Measurements from ENCODE around the gene ATRNL1. TPM values are rescaled to one million over a fixed set of nuclear protein-coding genes. Genes with fewer than 3 reads are reported as not detected.

The ATRNL1 gene
- total and polyA plus RNA-seq, 4 donors, result 0.40 to 26.9 (median 5.3) TPM

- no peak for TF ChIP-seq JUND (IDR thresholded peaks at IDR 0.05)
Measured at GRCh38 chr10:115657161-115657860, 564.1 kb downstream of the ATRNL1 start (continued).

- 83% methylated on average over 3 of the region's 3 CpGs for WGBS
- no peak overlapping the region for H3K9ac ChIP-seq (ENCODE audit: low read depth in 1 of 2, low read length in 2 of 2)
- H3K27ac ChIP-seq (ENCODE audit: low read depth in 1 of 2, low read length in 2 of 2), result no peak overlapping the region
- DNase-seq (ENCODE audit: low spot score), result no peak
- H3K9me3 ChIP-seq (ENCODE audit: control insufficient read depth in 4 of 4, low read length in 3 of 4), result no peaks in the 10 kb centered on the region
- peaks cover 0 to 2% (median 0%) of the 10 kb centered on the region in 4 donors for H3K27me3 ChIP-seq (ENCODE audit: control insufficient read depth in 4 of 4, insufficient read depth in 4 of 4, low read length in 3 of 4)
- H3K36me3 ChIP-seq (ENCODE audit: control insufficient read depth in 4 of 4, insufficient read depth in 3 of 4, low read depth in 1 of 4, low read length in 3 of 4), result no peaks in the 10 kb centered on the region
- H3K4me1 ChIP-seq (ENCODE audit: control insufficient read depth in 4 of 4, insufficient read depth in 4 of 4, low read length in 3 of 4), result no peaks in the 10 kb centered on the region
- H3K4me3 ChIP-seq (ENCODE audit: low read depth in 1 of 3, low read length in 3 of 3), result no peak overlapping the region
- TF ChIP-seq HNF4A (conservative IDR thresholded peaks at IDR 0.05) (no peak), MAX (IDR thresholded peaks at IDR 0.05) (no peak), JUND (IDR thresholded peaks at IDR 0.05) (no peak), RAD21 (IDR thresholded peaks at IDR 0.05) (no peak), EGR1 (IDR thresholded peaks at IDR 0.05; ENCODE audit: low read depth in 2 of 2) (no peak), REST (IDR thresholded peaks at IDR 0.05) (no peak), ATF3 (IDR thresholded peaks at IDR 0.05) (no peak), RXRA (IDR thresholded peaks at IDR 0.05) (no peak), GABPA (IDR thresholded peaks at IDR 0.05 in 1 of 2, conservative IDR thresholded peaks at IDR 0.05 in 1 of 2) (no peak), SP1 (IDR thresholded peaks at IDR 0.05) (no peak)
Measured at GRCh38 chr10:115659616-115660015, 566.5 kb downstream of the ATRNL1 start.

GRCh38 chr10:115660391-115660790 lies 567.2 kb downstream of the ATRNL1 start:
- Histone ChIP-seq H3K27me3 (ENCODE audit: control insufficient read depth in 4 of 4, insufficient read depth in 4 of 4, low read length in 3 of 4) (peaks cover 0 to 2% (median 0%) of the 10 kb centered on the region in 4 donors), H3K4me1 (ENCODE audit: control insufficient read depth in 4 of 4, insufficient read depth in 4 of 4, low read length in 3 of 4) (no peaks in the 10 kb centered on the region), H3K36me3 (ENCODE audit: control insufficient read depth in 4 of 4, insufficient read depth in 3 of 4, low read depth in 1 of 4, low read length in 3 of 4) (no peaks in the 10 kb centered on the region), H3K27ac (ENCODE audit: low read depth in 1 of 2, low read length in 2 of 2) (no peak overlapping the region), H3K4me3 (ENCODE audit: low read depth in 1 of 3, low read length in 3 of 3) (no peak overlapping the region), H3K9ac (ENCODE audit: low read depth in 1 of 2, low read length in 2 of 2) (no peak overlapping the region), H3K9me3 (ENCODE audit: control insufficient read depth in 4 of 4, low read length in 3 of 4) (no peaks in the 10 kb centered on the region)
- DNase-seq (ENCODE audit: low spot score), result no peak
- TF ChIP-seq SP1 (IDR thresholded peaks at IDR 0.05) (no peak), ATF3 (IDR thresholded peaks at IDR 0.05) (no peak), GABPA (IDR thresholded peaks at IDR 0.05 in 1 of 2, conservative IDR thresholded peaks at IDR 0.05 in 1 of 2) (no peak), ZBTB33 (IDR thresholded peaks at IDR 0.05) (no peak), REST (IDR thresholded peaks at IDR 0.05) (no peak), CTCF (IDR thresholded peaks at IDR 0.05; ENCODE audit: low read depth, low read length, missing input control) (no peak)
- WGBS, result 92% methylated on average over 1 of the region's 1 CpG

All from liver (tissue), 9 donors.